RWPE2 (cell line): ENCODE data around the gene SFMBT2.
A peak's percentile ranks its signal among the peaks of the same experiment; 100 is the strongest.

Source experiments
- ATAC-seq: fragments of 200-7000 bp; cut with Tn5 transposase; 3 replicates; pipeline ENCODE4 v1.9.1; 2021; ENCODE audit warnings: low read depth
- DNase-seq: peaks from one replicate; pipeline ENCODE4 v3.0.0-alpha.2; 2020; ENCODE audit warnings: low spot score
- H3K27ac ChIP-seq: fragments of 450-650 bp; 2 replicates; pipeline ENCODE4 v1.5.1; 2017; ENCODE audit warnings: mild to moderate bottlenecking; ENCODE audit not compliant: poor library complexity, severe bottlenecking
- H3K27me3 ChIP-seq: fragments of 250-450 bp; sonication (Bioruptor Pico); 2 replicates; pipeline ENCODE4 v1.5.1; 2021; ENCODE audit warnings: mild to moderate bottlenecking, moderate library complexity; ENCODE audit not compliant: insufficient read depth, poor library complexity, severe bottlenecking
- H3K36me3 ChIP-seq: fragments of 250-450 bp; sonication (Bioruptor Pico); 2 replicates; pipeline ENCODE4 v1.5.1; 2020; ENCODE audit warnings: low read depth, mild to moderate bottlenecking, moderate library complexity
- H3K4me1 ChIP-seq: fragments of 250-450 bp; sonication (Bioruptor Pico); 2 replicates; pipeline ENCODE4 v1.5.1; 2021; ENCODE audit warnings: mild to moderate bottlenecking, moderate library complexity; ENCODE audit not compliant: insufficient read depth, poor library complexity, severe bottlenecking
- H3K4me3 ChIP-seq: fragments of 250-450 bp; sonication (Bioruptor Pico); 2 replicates; pipeline ENCODE4 v1.5.1; 2021; ENCODE audit warnings: mild to moderate bottlenecking, moderate library complexity; ENCODE audit not compliant: severe bottlenecking
- H3K9me3 ChIP-seq: fragments of 250-450 bp; sonication (Bioruptor Pico); 2 replicates; pipeline ENCODE4 v1.5.1; 2021; ENCODE audit warnings: mild to moderate bottlenecking, moderate library complexity; ENCODE audit not compliant: severe bottlenecking
- CTCF ChIP-seq: fragments of 450-650 bp; IDR thresholded peaks from one replicate; pipeline ENCODE4 v1.5.1; 2017; ENCODE audit warnings: mild to moderate bottlenecking, moderate library complexity; ENCODE audit not compliant: poor library complexity, severe bottlenecking

SFMBT2 gene

GRCh38 chr10:7410862-7411670 lies at the start of gene SFMBT2:
TSS of gene SFMBT2 (minus strand) at chr10:7411034. CDS start at chr10:7381898, 29,136 bp downstream.
- H3K27me3 ChIP-seq, result peaks cover 22% of the 10 kb centered on the region
- H3K4me3 ChIP-seq, result peak within 1 kb of the TSS; percentile 65
- no peaks in the 10 kb centered on the region for H3K4me1 ChIP-seq
- TF ChIP-seq CTCF, result no peak
- peak within 1 kb of the TSS; percentile 40 for H3K27ac ChIP-seq
- DNase-seq (no peak), ATAC-seq (peak; percentile 52)
- H3K9me3 ChIP-seq, result no peaks in the 10 kb centered on the region
- no peaks in the 10 kb centered on the region for H3K36me3 ChIP-seq

GRCh38 chr10:7460006-7460405 lies 49.2 kb upstream of the SFMBT2 start:
- Histone ChIP-seq H3K27ac (no peak overlapping the region), H3K36me3 (no peaks in the 10 kb centered on the region), H3K4me3 (no peak overlapping the region), H3K4me1 (no peaks in the 10 kb centered on the region), H3K27me3 (no peaks in the 10 kb centered on the region), H3K9me3 (no peaks in the 10 kb centered on the region)
- DNase-seq, result no peak
- ATAC-seq, result no peak
- TF ChIP-seq CTCF, result no peak

- ATAC-seq, result peak; percentile 42; the same call in 1 of the 3 replicates
- Histone ChIP-seq H3K27ac (no peak overlapping the region), H3K9me3 (no peaks in the 10 kb centered on the region), H3K27me3 (no peaks in the 10 kb centered on the region), H3K4me1 (no peaks in the 10 kb centered on the region), H3K36me3 (no peaks in the 10 kb centered on the region), H3K4me3 (no peak overlapping the region)
- TF ChIP-seq CTCF, result no peak
- DNase-seq, result no peak
Observed at GRCh38 chr10:7458556-7458955, 47.7 kb upstream of the SFMBT2 start.

DNA sequence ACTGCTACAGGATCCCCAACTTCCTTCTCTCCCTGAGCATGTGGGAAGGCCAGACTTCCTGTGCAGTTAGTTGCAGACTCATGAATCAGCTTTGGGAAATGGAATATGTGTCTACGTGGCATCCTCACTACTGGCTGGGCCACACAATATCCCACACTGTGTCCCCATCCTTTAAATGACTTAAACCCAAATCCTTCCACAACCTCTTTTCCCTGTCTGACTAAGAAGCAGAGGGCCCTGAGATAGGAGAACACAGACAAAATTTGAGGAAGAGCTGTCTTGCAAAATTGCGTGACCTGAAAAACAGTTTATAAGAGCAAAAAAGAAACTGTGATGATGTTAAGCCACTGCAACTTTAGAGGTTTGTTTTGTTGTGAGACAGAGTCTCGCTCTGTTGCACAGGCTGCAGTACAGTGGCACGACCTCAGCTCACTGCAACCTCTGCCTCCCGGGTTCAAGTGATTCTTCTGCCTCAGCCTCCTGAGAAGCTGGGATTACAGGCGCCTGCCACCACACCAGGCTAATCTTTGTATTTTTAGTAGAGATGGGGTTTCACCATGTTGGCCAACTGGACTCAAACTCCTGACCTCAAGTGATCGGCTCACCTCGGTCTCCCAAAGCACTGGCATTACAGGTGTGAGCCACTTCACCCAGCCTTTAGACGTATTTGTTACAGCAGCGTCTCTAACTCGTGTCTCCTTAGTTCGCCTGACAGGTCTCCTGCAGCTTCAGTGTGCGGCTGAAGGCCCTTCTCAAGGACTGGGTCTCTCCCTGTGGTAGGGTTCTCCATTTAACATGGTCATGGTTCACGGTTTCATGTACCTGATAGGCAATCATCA lies 46.9 kb upstream of the SFMBT2 start:
- TF ChIP-seq CTCF, result no peak
- H3K36me3 ChIP-seq, result no peaks in the 10 kb centered on the region
- DNase-seq (no peak), ATAC-seq (no peak)
- no peak overlapping the region for H3K4me3 ChIP-seq
- no peaks in the 10 kb centered on the region for H3K9me3 ChIP-seq
- no peak overlapping the region for H3K27ac ChIP-seq
- no peaks in the 10 kb centered on the region for H3K4me1 ChIP-seq
- no peaks in the 10 kb centered on the region for H3K27me3 ChIP-seq
